RPMI8226 (cell line): ENCODE measurements around the gene NOXO1.

Experiments used
- DNase-seq: peaks from one replicate; pipeline ENCODE4 v3.0.0-alpha.2; 2015

NOXO1 gene

GRCh38 chr16:1993731-1994131 lies 12.5 kb upstream of the NOXO1 start:
- DNase-seq, result peak; percentile 38

GRCh38 chr16:1992704-1993317 lies 11.5 kb upstream of the NOXO1 start:
- DNase-seq, result no peak

- peak; percentile 97 for DNase-seq
These were observed 10.9 kb upstream of the NOXO1 start for GRCh38 chr16:1991948-1992703.

- DNase-seq, result no peak
These were observed 10.3 kb upstream of the NOXO1 start for GRCh38 chr16:1991588-1991947.

- DNase-seq, result no peak
These were observed 9.9 kb upstream of the NOXO1 start for GRCh38 chr16:1991135-1991551.

- DNase-seq, result peak; percentile 80
These were observed 9.3 kb upstream of the NOXO1 start for GRCh38 chr16:1990351-1991134.

GRCh38 chr16:1990101-1990350 lies 8.8 kb upstream of the NOXO1 start:
- no peak for DNase-seq

GRCh38 chr16:1989209-1990100 lies 8.2 kb upstream of the NOXO1 start, which contains the start of gene SYNGR3:
Gene SYNGR3, plus strand, starts transcription at chr16:1989970. Its CDS starts 133 bp downstream, at chr16:1990103.
- peak; percentile 54 for DNase-seq

- no peak for DNase-seq
These were observed 5.9 kb upstream of the NOXO1 start for GRCh38 chr16:1987198-1987597.

GRCh38 chr16:1985466-1986150 lies 4.3 kb upstream of the NOXO1 start:
- no peak for DNase-seq

GRCh38 chr16:1984347-1985225 lies 3.3 kb upstream of the NOXO1 start:
- DNase-seq, result peak; percentile 56

- peak; percentile 96 for DNase-seq
These were observed 2.5 kb upstream of the NOXO1 start, which contains the start of gene GFER for GRCh38 chr16:1983544-1984346. Gene GFER, plus strand, starts transcription at chr16:1984193. Its CDS starts 26 bp downstream, at chr16:1984219.

- no peak for DNase-seq
These were observed 1.8 kb upstream of the NOXO1 start for GRCh38 chr16:1982991-1983543.

- peak; percentile 37 for DNase-seq
These were observed 754 bp upstream of the NOXO1 start for GRCh38 chr16:1982013-1982433.

- no peak for DNase-seq
These were observed 540 bp downstream of the NOXO1 start for GRCh38 chr16:1980770-1981087.

GRCh38 chr16:1980030-1980769 lies 1.1 kb downstream of the NOXO1 start:
- peak; percentile 78 for DNase-seq

- DNase-seq, result no peak
These were observed 1.8 kb downstream of the NOXO1 start for GRCh38 chr16:1979271-1980029.

GRCh38 chr16:1978476-1979120 lies 2.7 kb downstream of the NOXO1 start:
- no peak for DNase-seq
